Keratinocyte (primary cell): ENCODE results near the gene GRIN3B. TPM values are rescaled to one million over a fixed set of nuclear protein-coding genes. Genes with fewer than 3 reads are reported as not detected.

Source experiments
- DNase-seq: peaks from one replicate; pipeline ENCODE4 v3.0.0-alpha.2; 2011; ENCODE audit warnings: low read depth, missing footprints, low spot score
- FAIRE-seq: peaks from 2 replicates; lab custom pipeline; 2011; peaks lifted over from hg19 to GRCh38; lab: Jason Lieb, UNC
- H2AFZ ChIP-seq: 2 replicates; pipeline ENCODE4 v1.6.0; 2012; ENCODE audit warnings: low read length, control low read depth, inconsistent platforms; ENCODE audit not compliant: control insufficient read depth
- H3K27ac ChIP-seq: 2 replicates; pipeline ENCODE4 v1.5.1; 2011; ENCODE audit warnings: low read length; ENCODE audit not compliant: control insufficient read depth, insufficient read depth
- H3K27me3 ChIP-seq: 3 replicates; pipeline ENCODE4 v1.6.0; 2011; ENCODE audit warnings: low read length; ENCODE audit not compliant: control insufficient read depth, insufficient read depth; ENCODE audit errors: extremely low read depth
- H3K36me3 ChIP-seq, 2 experiments: 2 replicates in 1 of 2; 3 replicates in 1 of 2; pipeline ENCODE4 v1.5.1; 2011; ENCODE audit warnings: low read length in 2 of 2, mild to moderate bottlenecking in 1 of 2; ENCODE audit not compliant: control insufficient read depth in 2 of 2, insufficient read depth in 2 of 2; ENCODE audit errors: extremely low read depth in 1 of 2
- H3K4me1 ChIP-seq: 3 replicates; pipeline ENCODE4 v1.5.1; 2011; ENCODE audit warnings: low read length; ENCODE audit not compliant: control insufficient read depth, insufficient read depth; ENCODE audit errors: extremely low read depth
- H3K4me2 ChIP-seq: 3 replicates; pipeline ENCODE4 v1.6.0; 2011; ENCODE audit warnings: low read depth, low read length; ENCODE audit not compliant: control insufficient read depth, insufficient read depth; ENCODE audit errors: extremely low read depth
- H3K4me3 ChIP-seq, 3 experiments: fragments of 200-600 bp in 1 of 3; sonication (generic) in 1 of 3; 2 replicates in 2 of 3; 3 replicates in 1 of 3; pipeline ENCODE4 v1.5.1; 2011 to 2016; ENCODE audit warnings: low read length in 3 of 3, mild to moderate bottlenecking in 3 of 3, control low read depth in 2 of 3, inconsistent platforms in 1 of 3, low read depth in 1 of 3, mixed read lengths in 1 of 3, mixed run types in 1 of 3, moderate library complexity in 1 of 3; ENCODE audit not compliant: control insufficient read depth in 2 of 3, insufficient read depth in 2 of 3; ENCODE audit errors: extremely low read depth in 1 of 3
- H3K79me2 ChIP-seq: 2 replicates; pipeline ENCODE4 v1.6.0; 2012; ENCODE audit warnings: low read length; ENCODE audit not compliant: control insufficient read depth, insufficient read depth
- H3K9ac ChIP-seq: 3 replicates; pipeline ENCODE4 v1.6.0; 2011; ENCODE audit warnings: low read length; ENCODE audit not compliant: control insufficient read depth, insufficient read depth; ENCODE audit errors: extremely low read depth
- H3K9me1 ChIP-seq: 3 replicates; pipeline ENCODE4 v1.6.0; 2011; ENCODE audit warnings: low read length; ENCODE audit not compliant: control insufficient read depth, insufficient read depth; ENCODE audit errors: extremely low read depth
- H3K9me3 ChIP-seq: 2 replicates; pipeline ENCODE4 v1.5.1; 2012; ENCODE audit warnings: low read depth, low read length; ENCODE audit not compliant: control insufficient read depth
- H4K20me1 ChIP-seq: 3 replicates; pipeline ENCODE4 v1.6.0; 2011; ENCODE audit warnings: low read length; ENCODE audit not compliant: control insufficient read depth, insufficient read depth; ENCODE audit errors: extremely low read depth
- EZH2 ChIP-seq: IDR thresholded peaks from one replicate; pipeline ENCODE4 v1.6.1; 2012; ENCODE audit warnings: inconsistent platforms, mild to moderate bottlenecking, low read length, moderate library complexity
- dilution Hi-C: fragments of 300-500 bp; cut with MboI; formaldehyde crosslinking; loops from one replicate; pipeline ENCODE4 v1.7.0; 2020; ENCODE audit warnings: low sequenced_read_pairs; ENCODE audit not compliant: extremely low pct_ligation_motif_present
- polyA plus RNA-seq, 5 experiments: library from polyadenylated mRNA; depleted of rRNA in 3 of 5; stranded (reverse) in 3 of 5; stranded (forward) in 1 of 5; unstranded in 1 of 5; fragments of >200 nt; gene quantifications; 1 replicate in 1 of 5; 2 replicates in 3 of 5; 3 replicates in 1 of 5; pipeline versions ENCODE4 v1.2.1 to v1.2.3, GENCODE V29; 2011 to 2012; ENCODE audit warnings: missing spikeins in 2 of 5, low read depth in 1 of 5, low replicate concordance in 1 of 5
- TF ChIP-seq, protein P1 (sequence below), 3 experiments: IDR thresholded peaks in 1 of 3; conservative IDR thresholded peaks in 1 of 3; optimal IDR thresholded peaks in 1 of 3; 2 replicates in 2 of 3; 3 replicates in 1 of 3; pipeline versions ENCODE3 to v1.5.1; 2011; ENCODE audit warnings: low read length in 3 of 3, mild to moderate bottlenecking in 3 of 3, moderate library complexity in 2 of 3, control low read depth in 1 of 3, inconsistent platforms in 1 of 3; ENCODE audit not compliant: insufficient read depth in 2 of 3; ENCODE audit errors: extremely low read depth in 1 of 3

The GRIN3B gene
- polyA plus RNA-seq, 1 donor (not counting 4 experiments of a cell fraction or from before 2014, with no cell fraction given) = 0.20 TPM

DNA sequence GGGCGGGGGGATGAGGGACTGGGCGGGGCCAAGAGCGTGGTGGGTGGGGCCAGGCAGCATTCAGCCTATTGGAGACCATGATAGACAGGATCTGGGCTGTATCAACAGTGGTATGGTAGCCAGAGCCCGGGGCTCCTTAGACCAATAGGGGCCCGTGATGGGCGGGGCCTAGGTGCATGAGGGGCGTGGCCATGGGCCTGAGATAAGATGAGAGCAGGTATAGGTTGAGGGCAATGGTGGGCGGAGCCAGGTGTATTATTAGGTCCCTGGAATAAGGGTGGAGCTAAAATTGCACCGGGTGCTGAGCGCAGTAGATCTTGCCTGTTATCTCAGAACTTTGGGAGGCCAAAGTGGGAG is 45.0 kb downstream of the GRIN3B start:
- FAIRE-seq (no peak), DNase-seq (no peak)
- no peaks in the 10 kb centered on the region for H3K9me3 ChIP-seq
- no peak overlapping the region for H3K4me3 ChIP-seq
- no peak overlapping the region for H3K27ac ChIP-seq
- no peak overlapping the region for H3K4me2 ChIP-seq
- H3K9me1 ChIP-seq = no peaks in the 10 kb centered on the region
- TF ChIP-seq, protein P1, sequence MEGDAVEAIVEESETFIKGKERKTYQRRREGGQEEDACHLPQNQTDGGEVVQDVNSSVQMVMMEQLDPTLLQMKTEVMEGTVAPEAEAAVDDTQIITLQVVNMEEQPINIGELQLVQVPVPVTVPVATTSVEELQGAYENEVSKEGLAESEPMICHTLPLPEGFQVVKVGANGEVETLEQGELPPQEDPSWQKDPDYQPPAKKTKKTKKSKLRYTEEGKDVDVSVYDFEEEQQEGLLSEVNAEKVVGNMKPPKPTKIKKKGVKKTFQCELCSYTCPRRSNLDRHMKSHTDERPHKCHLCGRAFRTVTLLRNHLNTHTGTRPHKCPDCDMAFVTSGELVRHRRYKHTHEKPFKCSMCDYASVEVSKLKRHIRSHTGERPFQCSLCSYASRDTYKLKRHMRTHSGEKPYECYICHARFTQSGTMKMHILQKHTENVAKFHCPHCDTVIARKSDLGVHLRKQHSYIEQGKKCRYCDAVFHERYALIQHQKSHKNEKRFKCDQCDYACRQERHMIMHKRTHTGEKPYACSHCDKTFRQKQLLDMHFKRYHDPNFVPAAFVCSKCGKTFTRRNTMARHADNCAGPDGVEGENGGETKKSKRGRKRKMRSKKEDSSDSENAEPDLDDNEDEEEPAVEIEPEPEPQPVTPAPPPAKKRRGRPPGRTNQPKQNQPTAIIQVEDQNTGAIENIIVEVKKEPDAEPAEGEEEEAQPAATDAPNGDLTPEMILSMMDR (optimal IDR thresholded peaks at IDR 0.05 in 1 of 3, IDR thresholded peaks at IDR 0.05 in 1 of 3, conservative IDR thresholded peaks at IDR 0.05 in 1 of 3; ENCODE audit: extremely low read depth in 1 of 3, insufficient read depth in 2 of 3, low read length in 3 of 3) = no peak
- no peak for TF ChIP-seq EZH2
- no peaks in the 10 kb centered on the region for H4K20me1 ChIP-seq
- peaks cover 17% of the 10 kb centered on the region for H3K4me1 ChIP-seq
- no peak overlapping the region for H2AFZ ChIP-seq
- no peaks in the 10 kb centered on the region for H3K27me3 ChIP-seq
- H3K9ac ChIP-seq = no peak overlapping the region
- dilution Hi-C loops = no loop called here
- H3K79me2 ChIP-seq = peaks cover 1% of the 10 kb centered on the region
- peaks cover 0 to 9% of the 10 kb centered on the region in 2 experiments for H3K36me3 ChIP-seq

DNA sequence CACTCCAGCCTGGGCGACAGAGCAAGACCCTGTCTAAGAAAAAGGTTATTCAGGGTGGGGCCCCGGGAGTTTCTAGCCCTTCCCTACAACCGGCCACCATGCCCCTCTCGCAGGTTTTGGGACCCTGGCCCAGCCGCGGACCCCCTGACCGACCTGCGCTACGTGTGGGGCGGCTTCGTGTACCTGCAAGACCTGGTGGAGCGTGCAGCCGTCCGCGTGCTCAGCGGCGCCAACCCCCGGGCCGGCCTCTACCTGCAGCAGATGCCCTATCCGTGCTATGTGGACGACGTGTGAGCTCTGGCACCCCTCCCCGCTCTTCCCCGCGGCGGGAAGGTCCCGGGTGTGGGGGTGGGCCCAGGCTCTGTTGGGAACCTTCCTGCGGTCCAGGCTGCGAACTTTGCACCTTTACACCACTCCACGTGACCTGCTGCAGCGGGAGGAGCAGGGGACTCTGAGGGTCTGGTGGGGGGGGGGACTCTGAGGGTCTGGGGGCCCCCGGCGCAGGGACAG is 46.0 kb downstream of the GRIN3B start:
- Histone ChIP-seq H4K20me1 (no peaks in the 10 kb centered on the region), H3K4me2 (no peak overlapping the region), H3K27me3 (no peaks in the 10 kb centered on the region), H3K9ac (no peak overlapping the region), H3K4me1 (peaks cover 11% of the 10 kb centered on the region), H3K79me2 (no peaks in the 10 kb centered on the region), H3K27ac (no peak overlapping the region), H3K4me3 (no peak overlapping the region), H2AFZ (no peak overlapping the region), H3K9me1 (no peaks in the 10 kb centered on the region), H3K9me3 (no peaks in the 10 kb centered on the region), H3K36me3 (peaks cover 0 to 9% of the 10 kb centered on the region in 2 experiments)
- FAIRE-seq (no peak), DNase-seq (no peak)
- dilution Hi-C loops = no loop called here
- no peak for TF ChIP-seq EZH2
- TF ChIP-seq, protein P1 (optimal IDR thresholded peaks at IDR 0.05 in 1 of 3, IDR thresholded peaks at IDR 0.05 in 1 of 3, conservative IDR thresholded peaks at IDR 0.05 in 1 of 3; ENCODE audit: extremely low read depth in 1 of 3, insufficient read depth in 2 of 3, low read length in 3 of 3) = no peak
